GM19351 (cell line): Measurements from ENCODE around the gene CFAP100.

Source experiments
- ATAC-seq: cut with Tn5 transposase; IDR thresholded peaks from one replicate; pipeline ENCODE4 v1.9.1; 2021; ENCODE audit warnings: mild to moderate bottlenecking, moderate library complexity; ENCODE audit not compliant: unreplicated experiment

Gene CFAP100

GRCh38 chr3:126475413-126476114 is 80.9 kb downstream of the CFAP100 start, which contains the start of gene ZXDC:
Gene ZXDC (minus strand): TSS chr3:126475891. CDS start chr3:126475865, 26 bp downstream.
- ATAC-seq, result peak; percentile 78

GRCh38 chr3:126476166-126477060 is 81.7 kb downstream of the CFAP100 start:
- peak; percentile 28 for ATAC-seq

GRCh38 chr3:126477061-126477380 is 82.3 kb downstream of the CFAP100 start:
- ATAC-seq, result no peak

GRCh38 chr3:126478581-126479310 is 84.0 kb downstream of the CFAP100 start:
- no peak for ATAC-seq

GRCh38 chr3:126479642-126480041 is 84.9 kb downstream of the CFAP100 start:
- no peak for ATAC-seq

GRCh38 chr3:126480206-126480605 is 85.5 kb downstream of the CFAP100 start:
- ATAC-seq, result no peak

GRCh38 chr3:126480861-126481260 is 86.2 kb downstream of the CFAP100 start:
- ATAC-seq, result no peak

GRCh38 chr3:126481808-126482502 is 87.2 kb downstream of the CFAP100 start:
- ATAC-seq, result no peak

- no peak for ATAC-seq
Observed at GRCh38 chr3:126482503-126483255, 88.0 kb downstream of the CFAP100 start.

- ATAC-seq, result no peak
Observed at GRCh38 chr3:126483321-126483761, 88.6 kb downstream of the CFAP100 start.

GRCh38 chr3:126484148-126484547 is 89.4 kb downstream of the CFAP100 start:
- ATAC-seq, result no peak

GRCh38 chr3:126484662-126485061 is 90.0 kb downstream of the CFAP100 start:
- ATAC-seq, result no peak

- no peak for ATAC-seq
Observed at GRCh38 chr3:126485176-126485897, 90.6 kb downstream of the CFAP100 start.

- no peak for ATAC-seq
Observed at GRCh38 chr3:126485956-126486355, 91.2 kb downstream of the CFAP100 start.
